Nucleus accumbens (tissue), 56 donors: ENCODE results near the gene SPACA9.

Experiments
- DNase-seq, 56 donors: peaks; one replicate each; lab custom pipeline; 2025; lab: John Stamatoyannopoulos, UW

SPACA9 gene

DNA sequence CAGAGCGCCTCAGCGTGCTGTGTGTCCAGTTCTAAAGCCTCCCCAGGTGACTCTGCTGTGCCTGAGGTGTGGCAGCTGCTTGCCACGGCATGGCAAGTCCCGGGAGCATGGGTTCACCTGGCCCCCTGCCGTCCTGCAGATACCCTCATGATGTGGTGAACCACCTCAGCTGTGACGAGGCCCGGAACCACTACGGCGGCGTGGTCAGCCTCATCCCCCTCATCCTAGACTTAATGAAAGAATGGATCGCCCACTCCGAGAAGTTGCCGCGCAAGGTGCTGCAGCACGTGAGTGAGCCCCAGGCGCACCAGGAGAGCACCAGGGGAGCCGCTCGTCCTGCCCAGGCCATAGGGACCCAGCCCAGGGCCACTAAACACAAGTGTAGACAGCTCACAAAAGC, 9.5 kb downstream of the SPACA9 start:
- no peak for DNase-seq

DNA sequence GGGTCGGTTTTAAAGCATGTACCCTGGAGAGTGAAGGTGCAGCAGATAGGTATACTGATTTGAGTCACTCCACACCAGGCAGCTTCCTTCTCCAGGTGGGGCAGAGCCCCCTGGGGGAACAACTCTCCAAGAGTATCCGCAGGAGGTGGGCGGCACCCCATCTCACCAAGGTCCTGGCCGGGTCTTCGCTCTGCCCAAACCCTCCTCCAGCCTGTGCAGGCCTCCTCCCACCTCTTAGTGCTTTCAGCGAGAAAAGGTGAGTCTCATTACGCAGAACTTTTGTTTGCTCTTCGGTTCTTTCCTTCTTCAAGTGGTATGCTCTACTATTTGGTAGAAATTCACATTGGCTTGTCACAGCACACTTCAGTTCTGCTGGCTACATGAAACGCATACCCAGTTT, 13.7 kb downstream of the SPACA9 start:
- no peak for DNase-seq

DNA sequence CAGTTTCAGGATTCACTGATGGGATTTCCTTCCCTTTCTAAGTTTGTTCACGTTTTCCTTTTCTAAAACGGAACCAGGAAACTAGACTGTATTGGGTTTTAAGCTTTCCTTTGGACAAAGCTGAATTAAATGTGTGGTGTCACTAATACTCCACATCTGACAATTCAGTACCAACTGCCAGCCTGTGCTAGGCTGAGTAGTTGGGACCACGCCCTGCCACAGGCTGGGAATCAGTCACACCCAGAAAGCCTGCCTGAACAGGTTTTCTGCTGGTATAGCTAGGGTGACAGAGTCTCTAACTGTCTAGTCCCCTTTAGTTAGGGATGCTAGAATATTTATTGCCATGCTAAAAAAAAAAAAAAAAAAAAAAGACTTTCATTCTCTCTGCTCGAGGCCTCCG, 15.6 kb downstream of the SPACA9 start:
- peak in 9 of 56 donors; percentile 9 to 49 (median 16) for DNase-seq

DNA sequence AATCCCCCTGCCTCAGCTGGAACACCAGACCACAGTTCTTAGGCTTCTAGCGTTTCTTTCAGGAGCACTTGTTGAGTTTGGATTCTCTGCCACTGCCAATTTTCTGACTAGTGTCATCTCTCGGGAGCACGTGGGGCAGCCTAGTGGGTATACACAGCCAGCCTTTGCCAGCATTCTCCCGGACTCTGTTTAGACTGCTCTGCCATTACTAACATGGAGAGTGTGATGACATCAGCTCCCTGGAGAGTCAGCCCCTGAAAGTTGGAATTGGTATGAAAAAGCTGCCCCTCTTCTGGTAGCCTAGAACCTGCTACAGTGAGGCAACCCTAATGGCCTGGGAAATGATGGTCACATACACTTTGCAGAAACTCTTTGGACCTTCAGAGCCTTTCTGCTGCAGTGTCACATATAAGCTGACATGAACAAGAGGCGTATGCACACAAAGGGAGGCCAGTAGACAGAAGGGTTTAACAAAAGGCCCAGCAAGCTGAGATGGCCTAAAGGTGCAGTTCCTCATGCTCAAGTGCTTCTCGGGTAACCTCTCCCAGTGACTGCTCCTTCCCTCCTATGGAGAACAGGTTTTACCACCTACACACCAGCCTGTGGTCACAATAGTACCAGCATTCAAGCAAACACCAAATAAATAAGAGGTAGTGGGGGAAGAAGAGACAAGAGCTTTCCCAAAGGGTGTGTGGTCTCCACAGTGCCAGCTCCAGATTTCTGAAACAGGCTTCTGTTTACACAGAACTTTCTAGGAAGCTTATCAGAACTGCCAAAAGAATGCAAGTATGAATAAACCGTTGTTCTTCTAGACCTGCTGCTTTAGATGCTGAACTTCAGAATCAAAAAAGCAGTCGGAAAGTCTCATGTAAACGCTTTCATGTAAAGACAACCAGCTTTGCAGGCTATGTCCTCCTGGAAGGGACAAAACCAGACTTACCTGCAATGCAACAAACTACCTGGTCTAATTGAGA, 16.5 kb downstream of the SPACA9 start:
- DNase-seq, result no peak

DNA sequence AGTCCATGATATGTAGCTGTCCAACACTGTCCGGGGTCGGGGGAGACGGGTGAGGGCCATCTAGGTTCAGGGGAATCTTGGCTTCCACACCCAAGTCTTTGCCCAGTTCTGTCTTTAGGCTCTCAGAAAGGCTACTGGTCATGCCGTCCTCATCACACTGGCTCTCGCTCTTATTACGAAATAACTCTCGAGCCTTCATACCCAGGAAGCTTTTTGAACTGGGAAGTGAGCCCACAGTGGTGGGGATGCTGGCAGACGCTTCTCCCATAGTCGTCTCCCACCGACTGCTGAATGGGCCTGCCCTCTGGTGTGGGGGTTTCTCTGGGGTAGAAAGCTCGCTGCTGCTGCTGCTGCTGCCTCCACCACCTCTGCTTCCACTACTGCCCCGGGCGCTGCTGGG, 17.6 kb downstream of the SPACA9 start:
- peak in 1 of 56 donors; percentile 22 for DNase-seq

DNA sequence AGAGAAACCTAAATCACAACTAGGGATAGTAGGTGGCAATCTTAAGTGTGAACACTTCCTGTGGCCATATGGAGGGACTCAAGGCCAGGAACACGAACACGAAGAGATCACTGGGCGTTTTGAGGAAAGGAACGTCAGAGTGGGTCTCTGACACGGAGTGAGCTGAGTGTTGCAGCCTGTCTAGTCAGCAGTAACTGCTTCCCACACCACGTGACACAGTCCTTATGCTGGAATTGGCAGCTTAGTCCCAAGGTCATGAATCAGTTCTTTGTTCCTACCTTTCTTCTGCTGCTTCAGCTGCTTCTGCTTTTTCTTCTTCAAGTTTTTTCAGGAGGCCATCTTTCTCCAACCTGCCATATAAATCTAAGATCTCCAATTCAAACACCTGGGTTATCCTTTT, 18.2 kb downstream of the SPACA9 start:
- DNase-seq, result peak in 48 of 56 donors; percentile 10 to 85 (median 60)

DNA sequence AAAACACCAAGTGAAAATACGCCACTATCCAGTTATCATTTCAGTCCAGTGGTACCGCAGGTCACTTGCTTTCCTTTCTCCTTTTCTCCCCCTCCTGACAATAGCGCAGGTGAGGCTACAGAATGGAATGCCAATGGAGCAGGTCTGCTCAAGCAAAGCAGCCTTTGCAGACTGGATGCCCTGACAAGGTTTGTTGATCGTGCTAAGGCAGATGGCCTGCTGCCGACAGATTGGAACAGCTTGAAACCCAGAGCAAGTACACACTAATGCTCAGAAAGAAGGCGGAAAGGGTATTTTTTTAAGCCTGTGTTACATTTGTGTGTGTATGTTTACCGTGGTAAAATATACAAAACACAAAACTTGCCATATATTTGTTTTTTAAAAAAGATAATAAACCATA, 19.4 kb downstream of the SPACA9 start:
- DNase-seq, result no peak

DNA sequence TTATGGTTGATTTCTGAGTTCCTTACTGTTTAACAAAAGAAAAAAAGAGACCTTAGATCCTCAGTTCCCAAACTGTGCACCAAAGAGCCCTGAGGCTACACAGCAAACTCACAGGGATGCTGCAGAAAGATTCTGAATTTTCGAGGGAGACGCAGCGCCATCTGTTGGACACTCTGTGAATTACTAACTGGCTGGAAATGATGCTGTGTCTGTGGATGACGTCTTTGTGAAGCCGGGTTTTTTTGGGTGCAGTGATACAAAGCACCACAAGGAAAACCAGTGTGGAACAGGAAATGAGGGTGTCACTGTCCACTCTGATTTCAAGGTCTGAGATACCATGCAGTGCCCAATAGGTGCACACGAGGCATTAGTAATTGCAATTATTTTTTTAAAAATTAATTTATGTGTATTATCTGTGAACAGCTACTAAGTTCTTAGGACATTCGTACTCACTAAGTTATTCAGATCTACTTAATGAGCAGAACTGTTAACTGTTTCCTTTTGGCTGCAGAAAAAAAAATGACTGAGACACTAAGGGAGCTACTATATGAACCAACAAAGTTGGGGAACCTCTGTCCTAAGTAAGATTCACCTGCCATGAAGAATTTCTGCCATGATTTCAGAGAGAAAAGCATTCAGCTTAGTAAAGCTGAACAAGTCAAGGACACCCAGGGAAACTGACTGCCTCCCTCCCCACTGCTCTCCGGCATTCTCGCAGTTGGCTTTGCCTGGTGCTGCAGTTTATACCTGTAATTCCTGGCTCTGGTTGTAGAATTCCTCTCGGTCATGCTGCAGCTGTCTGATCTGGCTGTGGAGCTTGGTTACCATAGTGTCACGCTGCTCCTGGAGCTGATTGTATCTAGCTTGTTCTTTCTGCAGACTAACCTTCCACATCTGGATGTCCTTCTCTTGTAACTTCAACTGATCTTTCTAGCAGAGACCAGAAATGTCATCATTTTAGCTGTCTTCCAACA, 23.4 kb downstream of the SPACA9 start:
- DNase-seq, result peak in 48 of 56 donors; percentile 17 to 86 (median 62)

DNA sequence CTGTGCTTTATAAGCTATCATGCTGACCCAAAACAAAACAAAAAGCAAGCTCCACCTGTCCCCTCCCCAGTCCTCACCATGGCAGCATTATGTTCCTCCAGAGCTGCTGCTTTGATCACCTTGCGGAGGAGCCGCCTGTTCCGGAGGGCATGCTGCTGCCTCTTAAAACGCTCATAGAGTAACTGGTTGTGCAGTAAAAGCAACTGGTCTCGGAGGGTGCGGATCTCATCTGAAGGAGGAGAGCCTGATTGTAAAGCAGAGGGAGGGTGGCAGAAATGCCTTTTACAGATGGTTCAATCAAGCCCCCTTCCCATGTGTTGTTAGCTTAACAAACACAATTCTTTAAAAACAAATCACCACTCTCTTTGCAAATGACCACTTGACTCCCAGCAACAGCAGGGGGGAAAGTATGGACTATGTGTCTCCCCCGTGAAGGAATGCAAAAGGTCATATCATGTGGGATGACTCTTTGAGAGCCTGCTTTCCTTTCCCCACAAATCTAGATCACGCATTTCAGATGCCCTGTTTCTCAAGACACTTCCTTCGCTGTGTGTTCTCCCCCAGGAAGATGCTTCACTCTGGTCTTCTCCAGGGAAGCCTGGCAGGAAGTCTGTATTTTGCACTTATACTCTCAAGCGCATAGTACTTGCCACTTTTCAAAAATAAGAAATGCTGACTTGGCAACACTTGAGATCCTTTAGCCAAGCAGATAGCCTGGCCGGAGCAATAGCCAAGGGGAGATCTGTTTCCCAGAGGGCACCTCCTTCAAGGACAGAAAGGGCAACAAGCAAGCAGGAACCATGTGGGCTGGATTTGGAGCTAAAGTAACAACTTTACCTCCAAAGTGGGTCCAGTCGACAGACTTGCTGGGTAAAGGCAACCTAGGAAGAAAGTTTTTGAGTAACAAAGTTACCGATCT, 25.1 kb downstream of the SPACA9 start:
- no peak for DNase-seq

DNA sequence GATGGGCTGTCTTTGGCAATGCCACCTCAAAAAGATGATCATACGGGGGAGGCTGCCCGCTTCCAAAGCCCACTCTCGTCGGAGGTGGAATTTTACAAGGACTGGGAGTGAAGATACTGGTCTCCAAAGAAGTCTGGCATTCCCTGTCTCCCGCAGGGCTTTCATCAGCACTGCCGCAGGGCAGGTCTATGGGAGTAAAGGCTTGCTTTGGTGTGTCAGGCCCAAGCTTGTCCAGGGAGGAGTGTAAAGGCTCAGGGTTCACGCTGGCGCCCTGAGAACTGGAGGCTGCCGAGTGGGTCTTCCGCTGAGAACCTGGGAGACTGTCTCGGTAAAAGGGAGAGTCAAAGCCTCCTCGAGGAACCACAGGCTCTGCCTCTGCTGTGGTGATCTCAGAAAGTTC, 27.0 kb downstream of the SPACA9 start:
- no peak for DNase-seq

DNA sequence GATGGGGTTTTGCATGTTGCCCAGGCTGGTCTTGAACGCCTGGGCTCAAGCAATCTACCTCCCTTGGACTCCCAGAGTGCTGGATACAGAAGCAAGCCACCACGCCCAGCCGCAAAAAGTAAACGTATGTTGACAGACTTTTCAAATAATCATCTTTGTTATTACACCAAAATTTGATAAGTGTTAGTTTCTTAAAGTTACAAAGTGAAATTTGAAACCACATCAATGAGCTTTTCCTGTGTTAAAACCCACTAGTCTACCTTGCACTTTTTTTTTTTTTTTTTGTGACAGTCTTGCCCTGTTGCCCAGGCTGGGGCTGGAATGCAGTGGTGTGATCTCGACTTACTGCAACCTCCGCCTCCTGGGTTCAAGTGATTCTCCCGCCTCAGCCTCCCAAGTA, 29.9 kb downstream of the SPACA9 start:
- no peak for DNase-seq

DNA sequence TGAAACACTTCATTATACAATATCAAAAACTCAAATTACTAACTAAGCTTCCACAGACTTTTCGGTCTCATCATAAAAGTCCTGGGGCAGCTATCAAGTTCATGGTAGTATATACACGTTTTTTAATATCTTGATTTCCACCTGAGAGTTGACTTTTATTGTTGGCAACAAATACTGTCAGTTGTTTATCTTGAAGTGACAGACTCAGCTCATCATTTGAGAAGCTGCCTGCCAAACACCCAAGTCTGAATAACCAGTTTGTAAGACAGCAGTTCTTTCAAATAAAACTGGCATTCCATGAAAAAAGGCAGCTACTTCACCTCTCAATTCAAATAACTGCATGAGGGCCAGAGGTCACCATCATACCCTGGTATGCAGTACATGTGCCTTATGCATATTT, 30.6 kb downstream of the SPACA9 start:
- no peak for DNase-seq

DNA sequence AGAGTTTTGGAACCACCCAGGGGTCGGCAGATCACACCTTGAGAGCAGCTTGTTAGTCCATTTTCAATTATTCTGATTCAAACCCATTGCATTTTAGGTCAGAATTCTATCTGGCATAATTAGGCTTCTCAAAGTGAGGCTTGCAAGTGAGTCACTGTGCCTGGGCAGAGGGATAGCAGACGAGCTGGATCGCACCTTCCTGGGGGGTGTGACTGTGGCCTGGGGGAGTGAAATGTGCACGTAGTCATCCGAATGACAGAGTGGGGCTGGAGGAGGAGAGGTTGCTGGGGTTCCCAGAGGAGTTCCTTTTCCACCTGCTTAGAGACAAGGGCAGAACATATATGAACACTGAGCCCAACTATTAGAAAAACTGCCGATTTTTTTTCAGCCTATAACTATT, 31.7 kb downstream of the SPACA9 start:
- no peak for DNase-seq

DNA sequence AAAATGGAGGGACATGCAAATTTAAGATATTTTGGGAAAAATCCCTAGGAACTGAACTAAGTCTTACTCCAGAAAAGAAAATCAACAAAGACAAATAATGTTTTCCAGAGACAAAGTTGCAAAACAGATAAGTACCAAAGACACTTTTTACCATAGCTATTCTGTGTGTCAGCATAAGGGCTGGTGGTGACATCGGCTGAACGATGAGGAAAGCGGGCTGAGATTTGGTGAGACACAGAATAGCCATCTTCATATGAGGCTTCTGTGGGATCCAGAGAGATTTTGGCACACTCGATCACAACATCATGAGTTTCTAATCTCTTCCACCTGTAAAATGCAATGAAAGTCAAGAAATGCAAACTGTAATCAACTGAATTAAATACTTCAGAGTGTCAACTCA, 33.4 kb downstream of the SPACA9 start:
- DNase-seq, result no peak

DNA sequence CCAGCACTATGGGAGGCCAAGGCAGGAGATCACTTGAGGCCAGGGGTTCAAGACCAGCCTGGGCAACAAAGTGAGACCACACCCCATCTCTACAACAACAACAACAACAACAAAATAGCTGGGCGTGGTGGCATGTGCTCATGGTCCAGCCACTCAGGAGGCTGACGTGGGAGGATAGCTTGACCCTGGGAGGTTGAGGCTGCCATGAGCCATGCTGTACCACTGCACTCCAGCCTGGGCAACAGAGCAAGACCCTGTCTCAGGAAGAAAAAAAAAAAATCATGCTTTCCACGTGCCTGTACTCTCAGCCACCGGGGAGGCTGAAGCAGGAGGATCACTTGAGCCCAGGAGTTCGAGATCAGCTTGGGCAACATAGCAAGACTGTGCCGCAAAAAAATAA, 36.2 kb downstream of the SPACA9 start:
- no peak for DNase-seq

DNA sequence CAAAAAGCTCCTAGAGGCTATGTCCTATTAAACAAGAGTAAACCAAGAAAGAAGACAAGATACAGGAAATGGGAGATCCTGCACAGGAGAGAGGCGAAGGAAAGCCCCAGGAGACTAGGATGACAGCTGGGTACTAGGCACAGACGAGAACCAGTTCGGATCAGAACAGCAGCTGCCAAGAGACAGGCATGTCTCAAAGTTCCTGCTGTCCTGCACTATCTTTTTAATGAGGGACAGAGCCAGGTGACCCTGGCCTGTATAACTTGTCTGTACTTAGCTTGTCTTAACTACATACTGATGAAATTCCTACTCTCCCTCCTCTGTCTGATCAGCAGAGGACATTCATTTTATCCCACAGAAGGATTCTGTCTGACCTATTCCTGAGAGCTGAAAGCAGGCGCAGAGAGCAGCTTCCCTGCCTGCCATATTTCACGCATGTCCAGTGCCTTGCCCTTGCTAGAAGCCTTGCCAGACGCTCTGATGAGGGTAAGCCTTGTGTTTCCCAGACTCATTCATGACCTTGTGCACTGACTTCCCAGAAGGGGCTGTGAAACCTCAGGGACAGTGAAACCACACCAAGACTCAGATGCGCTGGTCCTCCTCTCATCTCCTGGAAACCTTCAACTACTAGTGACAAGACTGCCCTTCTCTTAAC, 41.0 kb downstream of the SPACA9 start:
- no peak for DNase-seq

DNA sequence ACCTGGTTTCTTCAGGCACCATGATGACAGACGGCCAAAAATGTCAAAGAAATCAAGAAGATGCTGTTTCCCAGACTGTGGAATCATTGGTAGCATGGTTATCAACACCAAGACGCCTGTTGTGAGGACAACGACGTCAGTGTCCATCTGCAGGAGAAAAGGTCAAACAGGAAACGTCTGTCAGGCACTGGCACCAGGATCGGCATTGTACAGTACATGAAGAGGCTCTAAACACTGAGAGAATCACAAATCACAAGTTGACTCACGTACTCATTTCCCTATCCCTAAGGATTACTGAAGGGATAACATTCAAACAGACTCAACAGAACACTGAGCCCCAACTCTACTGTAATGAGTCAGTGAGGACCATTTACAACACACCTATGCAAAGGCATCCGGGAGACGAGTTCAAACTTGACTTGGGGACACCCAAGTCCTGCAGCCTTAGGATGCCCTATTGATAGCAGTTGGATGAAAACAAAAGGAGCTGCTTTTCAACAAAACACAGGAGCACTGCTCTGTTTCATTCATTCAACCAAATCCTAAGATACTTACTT, 44.7 kb downstream of the SPACA9 start:
- no peak for DNase-seq

DNA sequence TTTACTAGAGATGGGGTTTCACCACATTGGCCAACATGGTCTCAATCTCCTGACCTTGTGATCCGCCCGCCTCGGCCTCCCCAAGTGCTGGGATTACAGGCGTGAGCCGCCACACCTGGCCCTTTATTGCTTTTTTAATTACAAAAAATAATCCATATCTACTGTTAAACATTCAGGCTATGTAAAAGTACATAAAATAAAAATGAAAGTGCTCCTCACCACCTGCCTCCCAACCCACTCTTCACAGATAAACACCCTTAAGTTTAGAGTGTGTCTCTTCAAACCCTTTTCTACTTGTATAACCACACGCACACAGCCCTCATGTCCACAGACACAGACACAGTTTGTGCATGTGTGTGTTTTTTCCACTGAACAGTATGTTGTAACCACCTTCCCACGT, 49.0 kb downstream of the SPACA9 start:
- DNase-seq, result no peak

DNA sequence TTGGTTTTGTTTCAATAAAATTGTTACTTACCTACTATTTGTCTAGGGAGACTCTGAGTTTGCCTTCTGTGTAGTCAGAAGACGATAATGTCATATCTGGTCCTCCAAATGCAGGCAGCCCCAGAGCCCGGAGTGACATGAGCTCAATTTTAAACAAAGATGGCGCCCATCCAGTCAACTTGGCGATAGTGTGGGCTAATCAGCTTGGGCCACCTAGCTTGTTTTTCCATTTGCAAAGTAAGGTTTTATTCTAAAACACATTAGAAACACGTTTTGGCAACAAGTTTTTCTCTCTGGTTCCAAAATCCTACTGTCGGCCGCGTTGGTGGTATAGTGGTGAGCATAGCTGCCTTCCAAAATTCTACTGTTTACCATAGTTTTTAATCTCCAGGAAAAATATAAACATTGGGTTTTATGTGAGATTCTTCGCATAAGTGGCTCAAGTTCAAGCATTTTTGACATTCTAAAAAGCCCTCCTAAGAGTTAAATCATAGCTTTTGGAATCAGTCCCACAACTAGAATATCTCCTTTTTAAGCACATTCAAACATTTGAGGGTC, 52.6 kb downstream of the SPACA9 start:
- DNase-seq, result no peak
